Peyer's patch (tissue), 4 donors: ENCODE measurements around the gene SH2D6. TPM values are rescaled to one million over a fixed set of nuclear protein-coding genes. Genes with fewer than 3 reads are reported as not detected.
"Not testable (repeated sequence)": the region's sequence is repeated elsewhere in the genome, so short reads cannot be mapped to it uniquely, and the experiment has no call there.

ENCODE experiments used
- DNase-seq, 3 donors: peaks; one replicate each; pipeline ENCODE4 v3.0.0-alpha.2; 2017 to 2019
- H3K27ac ChIP-seq, 4 donors: fragments of 200-600 bp; sonication (generic); one replicate each; pipeline ENCODE4 v1.5.1; 2016 to 2019
- H3K27me3 ChIP-seq, 2 donors: fragments of 200-600 bp; sonication (generic); one replicate each; pipeline ENCODE4 v1.5.1; 2019
- H3K36me3 ChIP-seq, 3 donors: fragments of 200-600 bp; sonication (generic); one replicate each; pipeline ENCODE4 v1.5.1; 2016 to 2019
- H3K4me1 ChIP-seq, 4 donors: fragments of 200-600 bp; sonication (generic); one replicate each; pipeline ENCODE4 v1.5.1; 2016 to 2019
- H3K4me3 ChIP-seq, 4 donors: fragments of 200-600 bp; sonication (generic); 1 replicate in 3 of 4; 2 replicates in 1 of 4; pipeline ENCODE4 v1.5.1; 2016 to 2019; ENCODE audit warnings: mild to moderate bottlenecking in 1 of 4
- H3K9me3 ChIP-seq, 4 donors: fragments of 200-600 bp; sonication (generic); one replicate each; pipeline ENCODE4 v1.5.1; 2016 to 2019; ENCODE audit warnings: mild to moderate bottlenecking in 1 of 4
- CTCF ChIP-seq, 6 experiments: fragments of 450-650 bp in 4 of 6; fragments of 200-600 bp in 2 of 6; sonication (generic) in 1 of 6; IDR thresholded peaks; one replicate each; pipeline ENCODE4 v1.5.1; 2017 to 2019; ENCODE audit warnings: antibody characterized with exemption in 6 of 6, mild to moderate bottlenecking in 3 of 6, moderate library complexity in 1 of 6
- POLR2A ChIP-seq, 2 donors: fragments of 450-650 bp; IDR thresholded peaks; one replicate each; pipeline ENCODE4 v1.5.1; 2017; ENCODE audit warnings: antibody characterized with exemption in 2 of 2, mild to moderate bottlenecking in 2 of 2, moderate library complexity in 2 of 2
- total RNA-seq, 4 donors: library from RNA; depleted of rRNA; stranded (reverse); fragments of >200 nt; gene quantifications; one replicate each; pipeline ENCODE4 v1.1.0, GENCODE V29; 2016

The SH2D6 gene
- total RNA-seq, 4 donors from 2014 or later = 12.4 to 38.0 (median 15.2) TPM

DNA sequence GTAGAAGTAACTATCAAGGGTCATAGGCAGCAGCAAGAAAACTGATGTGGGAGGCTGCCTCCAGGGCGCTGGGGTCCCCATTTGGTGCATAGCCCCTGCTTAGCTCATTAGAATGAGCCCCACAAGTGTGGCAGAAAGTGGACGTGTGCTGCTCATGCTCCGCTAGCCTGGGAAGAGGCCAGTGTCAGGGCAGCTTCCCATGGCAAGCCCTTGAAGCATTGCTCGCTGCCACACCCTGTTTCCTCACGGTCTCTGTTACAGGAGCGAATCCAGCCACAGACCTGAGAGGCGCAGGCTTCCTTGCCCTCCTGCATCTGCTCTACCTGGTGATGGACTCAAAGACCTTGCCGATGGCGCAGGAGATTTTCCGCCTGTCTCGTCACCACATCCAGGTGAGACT lies 41.4 kb upstream of the SH2D6 start:
- H3K9me3 ChIP-seq = no peaks in the 10 kb centered on the region
- no peak overlapping the region for H3K27ac ChIP-seq
- peak in 1 of 3 donors; percentile 31 for DNase-seq
- no peaks in the 10 kb centered on the region for H3K4me1 ChIP-seq
- H3K27me3 ChIP-seq = no peaks in the 10 kb centered on the region
- H3K36me3 ChIP-seq = peaks cover 0 to 53% (median 0%) of the 10 kb centered on the region in 3 donors
- TF ChIP-seq CTCF (IDR thresholded peaks at IDR 0.05) = no peak
- TF ChIP-seq POLR2A (IDR thresholded peaks at IDR 0.05) = no peak
- no peak overlapping the region for H3K4me3 ChIP-seq

- peaks cover 0 to 51% (median 0%) of the 10 kb centered on the region in 3 donors for H3K36me3 ChIP-seq
- no peak overlapping the region for H3K27ac ChIP-seq
- no peak for TF ChIP-seq CTCF (IDR thresholded peaks at IDR 0.05)
- TF ChIP-seq POLR2A (IDR thresholded peaks at IDR 0.05) = no peak
- H3K9me3 ChIP-seq = no peaks in the 10 kb centered on the region
- H3K27me3 ChIP-seq = no peaks in the 10 kb centered on the region
- H3K4me1 ChIP-seq = no peaks in the 10 kb centered on the region
- H3K4me3 ChIP-seq = no peak overlapping the region
- DNase-seq = peak in 1 of 3 donors; percentile 1
Observed at GRCh38 chr2:85378257-85378656, 40.3 kb upstream of the SH2D6 start.

DNA sequence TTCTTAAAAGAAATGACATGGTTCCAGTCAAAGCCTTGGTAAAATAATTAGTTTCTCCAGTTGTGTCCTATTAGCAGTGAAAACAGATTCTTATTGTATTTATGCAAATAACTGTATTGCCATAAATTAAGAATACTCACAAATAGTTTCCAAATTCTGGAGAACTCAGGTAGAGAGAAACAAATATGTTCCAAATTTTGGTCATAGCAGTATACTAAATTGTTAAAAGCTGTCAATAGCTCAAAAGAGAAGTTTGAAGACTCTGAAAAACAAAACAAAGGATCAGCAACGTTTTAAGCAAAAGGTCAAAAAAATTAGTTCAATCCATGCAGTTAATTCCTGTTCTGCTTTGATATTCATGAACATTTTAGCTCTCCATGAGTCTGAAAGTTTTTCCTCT lies 38.5 kb upstream of the SH2D6 start:
- no peak for TF ChIP-seq POLR2A (IDR thresholded peaks at IDR 0.05)
- no peak for TF ChIP-seq CTCF (IDR thresholded peaks at IDR 0.05)
- Histone ChIP-seq H3K27me3 (no peaks in the 10 kb centered on the region), H3K36me3 (peaks cover 0 to 55% (median 0%) of the 10 kb centered on the region in 3 donors), H3K4me3 (no peak overlapping the region), H3K4me1 (no peaks in the 10 kb centered on the region), H3K27ac (no peak overlapping the region), H3K9me3 (no peaks in the 10 kb centered on the region)
- DNase-seq = no peak

GRCh38 chr2:85383151-85383550 lies 35.4 kb upstream of the SH2D6 start:
- H3K27ac ChIP-seq, H3K4me1 ChIP-seq, H3K9me3 ChIP-seq, H3K27me3 ChIP-seq, H3K4me3 ChIP-seq: not testable (repeated sequence)
- peaks cover 0 to 68% (median 0%) of the 10 kb centered on the region in 3 donors for H3K36me3 ChIP-seq
- DNase-seq = peak in 1 of 3 donors; percentile 10

DNA sequence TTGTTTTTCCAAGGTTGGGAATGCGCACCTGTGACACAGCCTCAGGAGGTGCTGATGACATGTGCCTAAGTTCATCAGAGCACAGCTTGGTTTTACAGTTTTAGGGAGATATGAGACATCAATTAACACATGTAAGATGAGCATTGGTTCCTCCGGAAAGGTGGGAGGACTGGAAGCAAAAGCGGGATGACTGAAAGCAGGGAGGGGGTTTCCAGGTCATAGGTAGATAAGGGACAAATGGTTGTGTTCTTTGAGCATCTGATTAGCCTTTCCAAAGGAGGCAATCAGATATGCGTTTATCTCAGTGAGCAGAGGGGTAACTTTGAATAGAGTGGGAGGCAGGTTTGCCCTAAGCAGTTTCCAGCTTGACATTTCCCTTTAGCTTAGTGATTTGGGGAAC lies 34.7 kb upstream of the SH2D6 start:
- no peak overlapping the region for H3K4me3 ChIP-seq
- no peak overlapping the region for H3K27ac ChIP-seq
- H3K9me3 ChIP-seq = no peaks in the 10 kb centered on the region
- no peaks in the 10 kb centered on the region for H3K27me3 ChIP-seq
- no peak for TF ChIP-seq POLR2A (IDR thresholded peaks at IDR 0.05)
- TF ChIP-seq CTCF (IDR thresholded peaks at IDR 0.05) = no peak
- peaks cover 0 to 68% (median 0%) of the 10 kb centered on the region in 3 donors for H3K36me3 ChIP-seq
- peak in 1 of 3 donors; percentile 2 for DNase-seq
- H3K4me1 ChIP-seq = no peaks in the 10 kb centered on the region

GRCh38 chr2:85385746-85386145 lies 32.8 kb upstream of the SH2D6 start:
- Histone ChIP-seq H3K4me3 (no peak overlapping the region), H3K4me1 (no peaks in the 10 kb centered on the region), H3K27me3 (no peaks in the 10 kb centered on the region), H3K36me3 (peaks cover 0 to 71% (median 0%) of the 10 kb centered on the region in 3 donors), H3K9me3 (no peaks in the 10 kb centered on the region), H3K27ac (no peak overlapping the region)
- TF ChIP-seq CTCF (IDR thresholded peaks at IDR 0.05) (no peak), POLR2A (IDR thresholded peaks at IDR 0.05) (no peak)
- DNase-seq = peak in 1 of 3 donors; percentile 7
